ENCODE results near the gene PALLD.

- TF ChIP-seq POLR2A (IDR thresholded peaks at IDR 0.05; ENCODE audit: control extremely low read depth in 1 of 2, low read depth in 2 of 2, low read length in 2 of 2) = no peak
- TF ChIP-seq EZH2 (IDR thresholded peaks at IDR 0.05; ENCODE audit: low read depth, low read length, severe bottlenecking) = no peak
- TF ChIP-seq MAFK (IDR thresholded peaks at IDR 0.05; ENCODE audit: low read depth, low read length) = no peak
- no peak for TF ChIP-seq CTCF (IDR thresholded peaks at IDR 0.05; ENCODE audit: control extremely low read depth in 1 of 3, insufficient read depth in 1 of 3, low read depth in 1 of 3, low read length in 3 of 3)
- no peak for TF ChIP-seq CREB1 (IDR thresholded peaks at IDR 0.05)
- no peak for TF ChIP-seq CBX5 (IDR thresholded peaks at IDR 0.05; ENCODE audit: low read depth, low read length)
- TF ChIP-seq JUN (IDR thresholded peaks at IDR 0.05; ENCODE audit: low read depth, low read length) = no peak
- no peak for TF ChIP-seq SIN3A (conservative IDR thresholded peaks at IDR 0.05 in 1 of 2, IDR thresholded peaks at IDR 0.05 in 1 of 2; ENCODE audit: low read depth in 1 of 2, low read length in 2 of 2)
- TF ChIP-seq CEBPB (IDR thresholded peaks at IDR 0.05; ENCODE audit: low read depth, low read length) = no peak
- TF ChIP-seq ATF2 (IDR thresholded peaks at IDR 0.05; ENCODE audit: low read length) = no peak
- no peak for TF ChIP-seq NRF1 (IDR thresholded peaks at IDR 0.05; ENCODE audit: low read depth, low read length)
- TF ChIP-seq EGR1 (IDR thresholded peaks at IDR 0.05; ENCODE audit: borderline replicate concordance, low read depth, low read length) = no peak
- no peak for TF ChIP-seq ZNF274 (IDR thresholded peaks at IDR 0.05; ENCODE audit: borderline replicate concordance, extremely low read depth, low read length)
- TF ChIP-seq BRCA1 (IDR thresholded peaks at IDR 0.05; ENCODE audit: low read depth, low read length) = no peak
Measured at GRCh38 chr4:168651864-168652263, 155.0 kb downstream of the PALLD start.

All from H1 (cell line).